HepG2 (cell line): ENCODE measurements around the gene LIPH. TPM values are rescaled to one million over a fixed set of nuclear protein-coding genes. Genes with fewer than 3 reads are reported as not detected.

Experiments used
- ATAC-seq: fragments of 200-7000 bp; cut with Tn5 transposase; 3 replicates; pipeline ENCODE4 v1.9.1; 2020; ENCODE audit warnings: mild to moderate bottlenecking, moderate library complexity
- Bru-seq: library from RNA; stranded (reverse); fragments of 400-500 nt; gene quantifications from one replicate; lab custom pipeline; 2021; lab: Mats Ljungman, UMichigan
- BruChase-seq, 2 experiments: library from RNA; stranded (reverse); fragments of 400-500 nt; gene quantifications; one replicate each; lab custom pipeline; 2021; lab: Mats Ljungman, UMichigan
- BruUV-seq: library from RNA; stranded (reverse); fragments of 400-500 nt; replicated peaks from 2 replicates; lab custom pipeline; 2021; lab: Mats Ljungman, UMichigan
- CTCF ChIA-PET: fragments of 300-600 bp; formaldehyde crosslinking; extraction: SDS; loops from one replicate; lab custom pipeline; 2021; ENCODE audit warnings: low total read pairs, inconsistent platforms, low intra/inter-chr PET ratio; lab: Yijun Ruan, JAX
- POLR2A ChIA-PET: fragments of 350-600 bp; sonication (Branson Sonifier 250); formaldehyde crosslinking; loops from one replicate; lab custom pipeline; 2020; ENCODE audit warnings: antibody characterized with exemption, inconsistent platforms; lab: Yijun Ruan, JAX
- DNase-seq: peaks from one replicate; pipeline ENCODE4 v3.0.0-alpha.2; 2015; ENCODE audit warnings: low spot score
- FAIRE-seq: peaks from 3 replicates; lab custom pipeline; 2011; peaks lifted over from hg19 to GRCh38; lab: Jason Lieb, UNC
- H2AFZ ChIP-seq: one replicate; pipeline ENCODE4 v1.6.1; 2011; ENCODE audit warnings: low read length, inconsistent platforms
- H3K27ac ChIP-seq: fragments of 300-600 bp; 3 replicates; pipeline ENCODE4 v1.8.0; 2011; ENCODE audit warnings: mixed run types, mild to moderate bottlenecking, mixed read lengths, low read length, inconsistent platforms; ENCODE audit not compliant: insufficient read depth; ENCODE audit errors: extremely low read length
- H3K27me3 ChIP-seq, 2 experiments: fragments of 200-600 bp in 1 of 2; 2 replicates in 1 of 2; 3 replicates in 1 of 2; pipeline versions ENCODE4 v1.6.0 to v1.8.0; 2011; ENCODE audit warnings: low read length in 2 of 2, mild to moderate bottlenecking in 2 of 2, moderate library complexity in 2 of 2, inconsistent platforms in 1 of 2; ENCODE audit not compliant: insufficient read depth in 2 of 2, control insufficient read depth in 1 of 2
- H3K36me3 ChIP-seq, 2 experiments: fragments of 200-600 bp in 1 of 2; replicated peaks in 1 of 2; 2 replicates in 1 of 2; 3 replicates in 1 of 2; pipeline versions ENCODE4 v1.5.1 to v1.8.0; 2011; ENCODE audit warnings: low read length in 2 of 2, inconsistent platforms in 1 of 2; ENCODE audit not compliant: insufficient read depth in 2 of 2, control insufficient read depth in 1 of 2
- H3K4me1 ChIP-seq: 2 replicates; pipeline ENCODE4 v1.5.1; 2012; ENCODE audit warnings: low read length, inconsistent platforms; ENCODE audit not compliant: insufficient read depth
- H3K4me2 ChIP-seq: 2 replicates; pipeline ENCODE4 v1.6.0; 2011; ENCODE audit warnings: low read depth, low read length, inconsistent platforms
- H3K4me3 ChIP-seq, 3 experiments: fragments of 200-600 bp in 1 of 3; sonication (generic), shearing (Covaris generic) in 1 of 3; replicated peaks in 1 of 3; 2 replicates each; pipeline ENCODE4 v1.5.1; 2011 to 2016; ENCODE audit warnings: low read length in 3 of 3, inconsistent platforms in 2 of 3, low read depth in 2 of 3, mild to moderate bottlenecking in 2 of 3, control low read depth in 1 of 3, mixed read lengths in 1 of 3; ENCODE audit not compliant: insufficient read depth in 1 of 3
- H3K79me2 ChIP-seq: one replicate; pipeline ENCODE4 v1.6.1; 2011; ENCODE audit warnings: low read length, inconsistent platforms; ENCODE audit not compliant: insufficient read depth
- H3K9ac ChIP-seq: 2 replicates; pipeline ENCODE4 v1.6.0; 2011; ENCODE audit warnings: mild to moderate bottlenecking, low read depth, low read length, inconsistent platforms; ENCODE audit not compliant: insufficient read depth
- H3K9me3 ChIP-seq: 2 replicates; pipeline ENCODE4 v1.5.1; 2012; ENCODE audit warnings: mild to moderate bottlenecking, low read length
- H4K20me1 ChIP-seq: 2 replicates; pipeline ENCODE4 v1.6.0; 2011; ENCODE audit warnings: inconsistent platforms, mild to moderate bottlenecking, low read length, moderate library complexity; ENCODE audit not compliant: insufficient read depth
- WGBS: methylation state at CpG from one replicate; pipeline ENCODE4 v1.1.6; 2017; ENCODE audit warnings: low lambda C conversion rate; 5-methylcytosine and 5-hydroxymethylcytosine counted together
- in situ Hi-C: cut with HindIII; loops from 2 replicates; pipeline ENCODE4 v1.10.0; 2017; ENCODE audit warnings: low pct_unique_long_range_greater_than_20kb; ENCODE audit not compliant: extremely low pct_ligation_motif_present
- intact Hi-C: fragments of 100-400 bp; cut with micrococcal nuclease; formaldehyde crosslinking; loops from one replicate; pipeline ENCODE4 v1.10.0; 2022; ENCODE audit not compliant: unreplicated experiment
- long read RNA-seq, 2 experiments: library from RNA in 1 of 2; library from polyadenylated mRNA in 1 of 2; stranded (forward) in 1 of 2; unstranded in 1 of 2; transcript quantifications; one replicate each; pipeline ENCODE4 v2.0.0, GENCODE V29; 2019 to 2022
- polyA minus RNA-seq, 3 experiments: library from RNA; depleted of rRNA, polyadenylated mRNA; stranded (reverse); fragments of >200 nt; gene quantifications; 2 replicates each; pipeline ENCODE4 v1.2.3, GENCODE V29; 2011; ENCODE audit warnings: low replicate concordance in 1 of 3
- polyA plus RNA-seq, 8 experiments: library from polyadenylated mRNA; depleted of rRNA in 3 of 8; stranded (reverse) in 7 of 8; unstranded in 1 of 8; fragments of >200 nt; fragmentation: Illumina TruSeq in 4 of 8; extraction: Trizol in 4 of 8; gene quantifications; 2 replicates each; pipeline versions ENCODE4 v1.2.1 to v1.2.3, GENCODE V29; 2011 to 2016; ENCODE audit warnings: low read depth in 4 of 8, missing spikeins in 1 of 8, mixed read lengths in 1 of 8; ENCODE audit not compliant: insufficient read depth in 1 of 8
- total RNA-seq, 5 experiments: library from RNA; depleted of rRNA; stranded (reverse); fragments of >200 nt; fragmentation: Illumina TruSeq; extraction: Trizol; gene quantifications; 2 replicates each; pipeline ENCODE4 v1.2.3, GENCODE V29; 2016; ENCODE audit warnings: low read depth in 1 of 5
- TF ChIP-seq, protein P1 (sequence below): sonication (generic); formaldehyde crosslinking; IDR thresholded peaks from 2 replicates; pipeline ENCODE4 v1.4.0; 2020; ENCODE audit warnings: missing genetic modification reagents; ENCODE audit errors: not compliant biosample characterization

The LIPH gene
- total RNA-seq (2016; rRNA removed; fragmentation: Illumina TruSeq; extraction: Trizol) (0.09 TPM in 1 of 2 replicates, not detected in the other), polyA plus RNA-seq (2011; rRNA removed) (0.29 and 0.34 TPM in 2 replicates), polyA minus RNA-seq (2011; rRNA and poly(A)+ RNA removed; ENCODE audit: low replicate concordance) (0.06 and 7.4 TPM in 2 replicates), Bru-seq, nascent RNA (percentile 10 among the genes with signal in this experiment), BruChase-seq, experiment 1, labeled RNA remaining after a 6-hour chase (percentile 17 among the genes with signal in this experiment), BruChase-seq, experiment 2, labeled RNA remaining after a 2-hour chase (percentile 13 among the genes with signal in this experiment)
- 0.20 TPM in 1 of 2 replicates, not detected in the other for total RNA-seq (2016; cell fraction: cytosol; rRNA removed; fragmentation: Illumina TruSeq; extraction: Trizol; ENCODE audit: low read depth)
- total RNA-seq (2016; cell fraction: insoluble cytoplasmic fraction; rRNA removed; fragmentation: Illumina TruSeq; extraction: Trizol), result 0.13 TPM in 2 replicates
- not detected in 2 replicates for total RNA-seq (2016; cell fraction: membrane; rRNA removed; fragmentation: Illumina TruSeq; extraction: Trizol)
- 0.19 and 1.1 TPM in 2 replicates for total RNA-seq (2016; cell fraction: nucleus; rRNA removed; fragmentation: Illumina TruSeq; extraction: Trizol)
- polyA plus RNA-seq (2011; cell fraction: cytosol; rRNA removed), result 0.20 and 0.45 TPM in 2 replicates
- 0.12 and 0.14 TPM in 2 replicates for polyA plus RNA-seq (2011; cell fraction: nucleus; rRNA removed)
- polyA plus RNA-seq (2012), result 0.32 and 0.95 TPM in 2 replicates
- polyA plus RNA-seq (2016; cell fraction: cytosol; fragmentation: Illumina TruSeq; extraction: Trizol; ENCODE audit: low read depth), result 0.03 TPM in 1 of 2 replicates, not detected in the other
- 0.05 and 0.11 TPM in 2 replicates for polyA plus RNA-seq (2016; cell fraction: insoluble cytoplasmic fraction; fragmentation: Illumina TruSeq; extraction: Trizol; ENCODE audit: low read depth)
- polyA plus RNA-seq (2016; cell fraction: membrane; fragmentation: Illumina TruSeq; extraction: Trizol; ENCODE audit: low read depth), result not detected in 2 replicates
- 0.11 TPM in 1 of 2 replicates, not detected in the other for polyA plus RNA-seq (2016; cell fraction: nucleus; fragmentation: Illumina TruSeq; extraction: Trizol; ENCODE audit: insufficient read depth, low read depth)
- polyA minus RNA-seq (2011; cell fraction: cytosol; rRNA and poly(A)+ RNA removed), result 1.2 TPM in 1 of 2 replicates, not detected in the other
- 0.25 and 0.64 TPM in 2 replicates for polyA minus RNA-seq (2011; cell fraction: nucleus; rRNA and poly(A)+ RNA removed)
- long read RNA-seq, experiment 1, result 0 reads
- long read RNA-seq, experiment 2, full-length matches to known transcripts, result 1 of 1 reads
- long read RNA-seq, experiment 2, partial matches to known transcripts, result 0 of 1 reads
- long read RNA-seq, experiment 2, other reads (novel, unspliced or antisense), result 0 of 1 reads

DNA sequence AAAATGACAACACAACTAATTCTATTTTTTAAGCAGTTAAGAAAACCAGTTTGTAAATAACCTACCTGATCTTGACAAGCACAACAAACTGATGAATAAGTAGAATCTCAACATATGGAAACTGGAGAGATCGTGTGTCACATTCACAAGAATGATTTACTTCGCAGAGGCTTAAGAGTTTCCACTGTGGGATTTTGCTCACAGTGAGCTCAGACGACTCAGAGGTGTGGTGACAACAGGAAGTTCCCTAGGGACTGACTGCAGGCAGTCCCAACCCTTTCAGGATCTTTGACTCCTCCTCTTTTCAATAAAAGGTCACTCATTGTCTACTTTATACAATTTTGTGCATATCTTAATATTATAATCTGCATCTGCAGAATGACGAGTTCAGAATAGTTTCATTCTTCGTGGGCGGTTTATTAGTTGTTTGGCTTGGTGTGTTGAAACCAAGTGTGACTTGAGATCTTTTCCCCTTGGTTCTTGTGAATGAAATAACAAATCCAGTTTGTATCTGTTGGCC is at the start of gene LIPH:
TSS of gene LIPH (minus strand) at position 231 of the 520 bp plus-strand sequence. CDS start at position 114, 117 bp downstream.
- Histone ChIP-seq H3K9me3 (no peaks in the 10 kb centered on the region), H2AFZ (peak within 1 kb of the TSS; percentile 92), H3K4me2 (peak within 1 kb of the TSS; percentile 54), H3K9ac (no peak within 1 kb of the TSS), H3K27ac (no peak within 1 kb of the TSS), H3K79me2 (no peaks in the 10 kb centered on the region), H4K20me1 (no peaks in the 10 kb centered on the region), H3K4me1 (peaks cover 31% of the 10 kb centered on the region), H3K27me3 (no peaks in the 10 kb centered on the region; a peak in 1 of 5 replicates), H3K36me3 (no peaks in the 10 kb centered on the region), H3K4me3 (peak within 1 kb of the TSS in 2 of 3 experiments; percentile 4 to 26; a peak in 3 of 6 replicates)
- WGBS, result 11% methylated on average over 6 of the region's 6 CpGs
- ChIA-PET CTCF (no interaction called here), POLR2A (interaction anchor here (1.1 kb wide), 1 partner anchor 33 kb away, joined by 3 read pairs; the partner anchor contains the start of gene SENP2)
- intact Hi-C loops, result loop anchor here (10.0 kb wide), 1 partner anchor 48 kb away; no protein-coding TSS in a partner anchor
- in situ Hi-C loops, result no loop called here
- FAIRE-seq, result peak; percentile 40
- ATAC-seq, result peak; percentile 70
- no TSS peak for BruUV-seq
- TF ChIP-seq, protein P1, sequence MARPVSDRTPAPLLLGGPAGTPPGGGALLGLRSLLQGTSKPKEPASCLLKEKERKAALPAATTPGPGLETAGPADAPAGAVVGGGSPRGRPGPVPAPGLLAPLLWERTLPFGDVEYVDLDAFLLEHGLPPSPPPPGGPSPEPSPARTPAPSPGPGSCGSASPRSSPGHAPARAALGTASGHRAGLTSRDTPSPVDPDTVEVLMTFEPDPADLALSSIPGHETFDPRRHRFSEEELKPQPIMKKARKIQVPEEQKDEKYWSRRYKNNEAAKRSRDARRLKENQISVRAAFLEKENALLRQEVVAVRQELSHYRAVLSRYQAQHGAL (CRISPR knock-in tag), result no peak
- DNase-seq, result no peak
